GM12892 (cell line): ENCODE measurements around the gene VIM.

Experiments used
- DNase-seq: peaks from one replicate; pipeline ENCODE4 v3.0.0; 2011; ENCODE audit not compliant: insufficient read length
- FAIRE-seq: peaks from 2 replicates; lab custom pipeline; 2011; peaks lifted over from hg19 to GRCh38; lab: Jason Lieb, UNC
- POLR2A ChIP-seq: IDR thresholded peaks from 2 replicates; pipeline ENCODE4 v1.6.1; 2011; ENCODE audit warnings: low read depth, low read length, control low read depth
- POLR2AphosphoS5 ChIP-seq: IDR thresholded peaks from 2 replicates; pipeline ENCODE4 v1.6.1; 2011; ENCODE audit warnings: low read depth, low read length, control low read depth
- TAF1 ChIP-seq: IDR thresholded peaks from 2 replicates; pipeline ENCODE4 v1.6.1; 2011; ENCODE audit warnings: low read depth, mild to moderate bottlenecking, control low read depth, low read length, borderline replicate concordance

Gene VIM

GRCh38 chr10:17199351-17199804, 28.7 kb upstream of the VIM start:
- DNase-seq = no peak
- FAIRE-seq = no peak
- TF ChIP-seq POLR2AphosphoS5 = no peak
- TF ChIP-seq TAF1 = no peak
- no peak for TF ChIP-seq POLR2A

- DNase-seq (no peak), FAIRE-seq (no peak)
Measured at GRCh38 chr10:17200001-17200911, 27.8 kb upstream of the VIM start.

GRCh38 chr10:17200912-17201793, 26.9 kb upstream of the VIM start, which contains the start of gene TRDMT1:
TSS of gene TRDMT1 (minus strand) at chr10:17201672. CDS start at chr10:17201634, 38 bp downstream.
- TF ChIP-seq POLR2AphosphoS5 (peak; percentile 66), TAF1 (peak; percentile 97), POLR2A (peak; percentile 83)
- FAIRE-seq = peak; percentile 77

More at GRCh38 chr10:17200001-17200911, 27.8 kb upstream of the VIM start:
- TF ChIP-seq POLR2A (no peak), TAF1 (no peak), POLR2AphosphoS5 (no peak)

GRCh38 chr10:17201794-17202116, 26.3 kb upstream of the VIM start:
- no peak for TF ChIP-seq TAF1
- DNase-seq (no peak), FAIRE-seq (no peak)

More at GRCh38 chr10:17200912-17201793, 26.9 kb upstream of the VIM start, which contains the start of gene TRDMT1:
- peak; percentile 53 for DNase-seq

- no peak for DNase-seq
- TF ChIP-seq POLR2AphosphoS5 = no peak
- TF ChIP-seq POLR2A = no peak
- TF ChIP-seq TAF1 = no peak
- no peak for FAIRE-seq
Measured at GRCh38 chr10:17202506-17202905, 25.5 kb upstream of the VIM start.

- no peak for TF ChIP-seq TAF1
- TF ChIP-seq POLR2A = no peak
- no peak for TF ChIP-seq POLR2AphosphoS5
- DNase-seq (no peak), FAIRE-seq (no peak)
Measured at GRCh38 chr10:17202999-17203398, 25.0 kb upstream of the VIM start.

- TF ChIP-seq POLR2AphosphoS5 = no peak
- TF ChIP-seq POLR2A = no peak
- TF ChIP-seq TAF1 = no peak
- FAIRE-seq (no peak), DNase-seq (no peak)
Measured at GRCh38 chr10:17203416-17203815, 24.6 kb upstream of the VIM start.

GRCh38 chr10:17206210-17206709, 21.8 kb upstream of the VIM start:
- DNase-seq (no peak), FAIRE-seq (no peak)
- no peak for TF ChIP-seq POLR2A
- TF ChIP-seq TAF1 = no peak
- TF ChIP-seq POLR2AphosphoS5 = no peak

- no peak for DNase-seq
- FAIRE-seq = no peak
- TF ChIP-seq POLR2A = no peak
- TF ChIP-seq POLR2AphosphoS5 = no peak
- no peak for TF ChIP-seq TAF1
Measured at GRCh38 chr10:17208476-17208875, 19.6 kb upstream of the VIM start.

GRCh38 chr10:17209302-17209701, 18.7 kb upstream of the VIM start:
- TF ChIP-seq TAF1 (no peak), POLR2AphosphoS5 (no peak), POLR2A (no peak)
- FAIRE-seq (no peak), DNase-seq (no peak)

- no peak for FAIRE-seq
- DNase-seq = no peak
- TF ChIP-seq TAF1 (no peak), POLR2AphosphoS5 (no peak), POLR2A (no peak)
Measured at GRCh38 chr10:17209881-17210280, 18.2 kb upstream of the VIM start.
